NB4 (cell line): ENCODE results near the gene FUS.

ENCODE experiments used
- CTCF ChIP-seq: IDR thresholded peaks from one replicate; pipeline ENCODE4 v1.5.1; 2012; ENCODE audit warnings: low read depth, low read length
- MAX ChIP-seq: IDR thresholded peaks from 2 replicates; pipeline ENCODE4 v1.6.1; 2011; ENCODE audit warnings: low read depth, low read length
- MYC ChIP-seq: IDR thresholded peaks from 2 replicates; pipeline ENCODE4 v1.6.1; 2011; ENCODE audit warnings: low read depth, low read length
- POLR2A ChIP-seq: IDR thresholded peaks from 2 replicates; pipeline ENCODE4 v1.6.1; 2011; ENCODE audit warnings: mild to moderate bottlenecking; ENCODE audit not compliant: insufficient read length; ENCODE audit errors: extremely low read depth

- TF ChIP-seq CTCF (no peak), POLR2A (no peak), MAX (no peak), MYC (no peak)
Measured at GRCh38 chr16:31213342-31213741, 33.4 kb downstream of the FUS start.
